A673 (cell line): ENCODE results near the gene DEGS1.

ENCODE experiments used
- EZH2 ChIP-seq: fragments of 200-600 bp; sonication (generic); IDR thresholded peaks from 2 replicates; pipeline ENCODE4 v1.6.1; 2017; ENCODE audit warnings: borderline replicate concordance, low read depth, mild to moderate bottlenecking, mixed read lengths, antibody characterized with exemption, low read length; ENCODE audit not compliant: poor library complexity, severe bottlenecking
- TF ChIP-seq, protein P1 (sequence below): fragments of 300-800, 200-600 bp; sonication (generic); conservative IDR thresholded peaks from 2 replicates; pipeline ENCODE4 v1.5.1; 2017; ENCODE audit warnings: low read depth, mild to moderate bottlenecking, antibody characterized with exemption, low read length, moderate library complexity, mixed read lengths

DNA sequence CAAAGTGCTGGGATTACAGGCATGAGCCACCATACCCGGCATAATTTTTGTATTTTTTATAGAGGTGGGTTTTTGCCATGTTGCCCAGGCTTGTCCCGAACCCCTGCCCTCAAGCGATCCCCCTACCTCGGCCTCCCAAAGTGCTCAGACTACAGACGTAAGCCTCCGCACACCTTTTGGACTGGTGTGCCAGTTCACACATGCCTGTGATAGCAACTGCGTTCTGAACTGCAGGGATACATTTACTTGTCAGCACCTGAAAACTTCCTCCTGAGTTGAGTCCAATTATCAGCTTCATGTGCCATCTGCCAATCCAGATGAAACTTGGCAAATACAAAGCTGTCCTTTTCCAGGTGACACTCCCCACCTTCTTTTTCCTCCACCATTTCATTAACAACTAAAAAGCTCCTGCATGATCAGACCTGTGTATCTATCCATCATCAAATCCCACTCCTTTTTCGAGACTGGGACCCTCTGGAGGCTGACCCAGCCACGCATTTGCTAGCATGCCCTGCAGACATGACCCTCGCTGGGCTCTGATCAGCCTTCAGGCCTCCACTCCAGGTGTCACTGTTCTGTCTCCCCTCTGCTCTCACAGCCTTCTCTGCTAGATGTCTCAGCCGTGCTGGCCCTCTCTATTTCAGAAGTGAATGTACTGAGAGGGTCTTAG lies 2.1 kb upstream of the DEGS1 start:
- TF ChIP-seq, protein P1, sequence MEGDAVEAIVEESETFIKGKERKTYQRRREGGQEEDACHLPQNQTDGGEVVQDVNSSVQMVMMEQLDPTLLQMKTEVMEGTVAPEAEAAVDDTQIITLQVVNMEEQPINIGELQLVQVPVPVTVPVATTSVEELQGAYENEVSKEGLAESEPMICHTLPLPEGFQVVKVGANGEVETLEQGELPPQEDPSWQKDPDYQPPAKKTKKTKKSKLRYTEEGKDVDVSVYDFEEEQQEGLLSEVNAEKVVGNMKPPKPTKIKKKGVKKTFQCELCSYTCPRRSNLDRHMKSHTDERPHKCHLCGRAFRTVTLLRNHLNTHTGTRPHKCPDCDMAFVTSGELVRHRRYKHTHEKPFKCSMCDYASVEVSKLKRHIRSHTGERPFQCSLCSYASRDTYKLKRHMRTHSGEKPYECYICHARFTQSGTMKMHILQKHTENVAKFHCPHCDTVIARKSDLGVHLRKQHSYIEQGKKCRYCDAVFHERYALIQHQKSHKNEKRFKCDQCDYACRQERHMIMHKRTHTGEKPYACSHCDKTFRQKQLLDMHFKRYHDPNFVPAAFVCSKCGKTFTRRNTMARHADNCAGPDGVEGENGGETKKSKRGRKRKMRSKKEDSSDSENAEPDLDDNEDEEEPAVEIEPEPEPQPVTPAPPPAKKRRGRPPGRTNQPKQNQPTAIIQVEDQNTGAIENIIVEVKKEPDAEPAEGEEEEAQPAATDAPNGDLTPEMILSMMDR = no peak
- no peak for TF ChIP-seq EZH2
